H1 (cell line): ENCODE results near the gene ABI2. TPM values are rescaled to one million over a fixed set of nuclear protein-coding genes. Genes with fewer than 3 reads are reported as not detected.

Experiments
- CTCF ChIA-PET: fragments of 300-600 bp; sonication (Branson Sonifier 250); formaldehyde crosslinking; loops from one replicate; lab custom pipeline; 2021; ENCODE audit not compliant: partially characterized antibody; lab: Charles Lee
- POLR2A ChIA-PET: fragments of 300-600 bp; sonication (Branson Sonifier 250); formaldehyde crosslinking; loops from one replicate; lab custom pipeline; 2021; ENCODE audit warnings: inconsistent platforms; ENCODE audit not compliant: partially characterized antibody; lab: Charles Lee
- DNase-seq, 2 experiments: peaks; one replicate each; pipeline versions ENCODE4 v3.0.0 to v3.0.0-alpha.2; 2010 to 2022; ENCODE audit warnings: low spot score in 2 of 2, low read depth in 1 of 2, mixed read lengths in 1 of 2
- FAIRE-seq: peaks from 2 replicates; lab custom pipeline; 2011; peaks lifted over from hg19 to GRCh38; lab: Jason Lieb, UNC
- H2AFZ ChIP-seq: 2 replicates; pipeline ENCODE4 v1.8.1; 2012; ENCODE audit warnings: low read length, inconsistent platforms
- H2AK5ac ChIP-seq: 2 replicates; pipeline ENCODE4 v1.6.1; 2013; ENCODE audit warnings: low read depth, low read length
- H2BK120ac ChIP-seq: replicated peaks from 2 replicates; pipeline ENCODE3; 2013; ENCODE audit warnings: low read depth, low read length, inconsistent platforms
- H2BK12ac ChIP-seq: 2 replicates; pipeline ENCODE4 v1.6.1; 2013; ENCODE audit warnings: low read depth, low read length
- H2BK15ac ChIP-seq: 2 replicates; pipeline ENCODE4 v1.6.1; 2013; ENCODE audit warnings: low read length
- H2BK20ac ChIP-seq: 2 replicates; pipeline ENCODE4 v1.6.1; 2013; ENCODE audit warnings: low read length
- H2BK5ac ChIP-seq: 2 replicates; pipeline ENCODE4 v1.6.1; 2013; ENCODE audit warnings: low read depth, low read length
- H3K14ac ChIP-seq: 2 replicates; pipeline ENCODE4 v1.6.1; 2013; ENCODE audit warnings: inconsistent platforms; ENCODE audit not compliant: insufficient read length
- H3K18ac ChIP-seq: 2 replicates; pipeline ENCODE4 v1.6.1; 2013; ENCODE audit warnings: low read length; ENCODE audit errors: extremely low read depth
- H3K23ac ChIP-seq: 2 replicates; pipeline ENCODE4 v1.6.1; 2013; ENCODE audit warnings: inconsistent platforms; ENCODE audit not compliant: insufficient read length
- H3K23me2 ChIP-seq: 2 replicates; pipeline ENCODE4 v1.6.1; 2013; ENCODE audit warnings: low read depth, low read length
- H3K27ac ChIP-seq: 2 replicates; pipeline ENCODE4 v1.6.1; 2011; ENCODE audit warnings: low read depth, low read length, inconsistent platforms
- H3K27me3 ChIP-seq, 4 experiments: replicated peaks in 1 of 4; 1 replicate in 1 of 4; 2 replicates in 3 of 4; pipeline versions ENCODE4 v1.6.1 to v1.8.1; 2011 to 2013; ENCODE audit warnings: low read length in 3 of 4, mild to moderate bottlenecking in 3 of 4, inconsistent platforms in 2 of 4, mixed read lengths in 2 of 4, moderate library complexity in 1 of 4; ENCODE audit not compliant: control insufficient read depth in 3 of 4, insufficient read depth in 3 of 4; ENCODE audit errors: extremely low read depth in 1 of 4
- H3K36me3 ChIP-seq, 4 experiments: 2 replicates each; pipeline versions ENCODE4 v1.6.1 to v1.8.1; 2011 to 2013; ENCODE audit warnings: mild to moderate bottlenecking in 4 of 4, low read length in 3 of 4, moderate library complexity in 2 of 4, control low read depth in 1 of 4, inconsistent platforms in 1 of 4; ENCODE audit not compliant: insufficient read depth in 4 of 4, control insufficient read depth in 2 of 4
- H3K4ac ChIP-seq: replicated peaks from 2 replicates; pipeline ENCODE3; 2013; ENCODE audit warnings: low read length, low read depth, mixed read lengths, inconsistent platforms; ENCODE audit not compliant: insufficient read length
- H3K4me1 ChIP-seq, 4 experiments: replicated peaks in 1 of 4; 1 replicate in 1 of 4; 2 replicates in 3 of 4; pipeline versions ENCODE4 v1.6.1 to v1.8.1; 2011 to 2013; ENCODE audit warnings: low read length in 3 of 4, inconsistent platforms in 2 of 4, mixed read lengths in 1 of 4; ENCODE audit not compliant: insufficient read depth in 4 of 4, control insufficient read depth in 3 of 4
- H3K4me2 ChIP-seq, 2 experiments: 2 replicates each; pipeline versions ENCODE4 v1.6.1 to v1.8.1; 2011 to 2013; ENCODE audit warnings: low read depth in 2 of 2, low read length in 2 of 2, control low read depth in 1 of 2, inconsistent platforms in 1 of 2, mild to moderate bottlenecking in 1 of 2; ENCODE audit not compliant: insufficient read depth in 1 of 2
- H3K4me3 ChIP-seq, 4 experiments: fragments of 200-600, 300-600 bp in 1 of 4; sonication (generic), shearing (Covaris generic), sonication (Bioruptor Twin) in 1 of 4; 2 replicates each; pipeline versions ENCODE4 v1.5.1 to v1.8.1; 2011 to 2016; ENCODE audit warnings: low read length in 4 of 4, low read depth in 3 of 4, control low read depth in 2 of 4, inconsistent platforms in 2 of 4, mild to moderate bottlenecking in 2 of 4, mixed read lengths in 1 of 4, moderate library complexity in 1 of 4; ENCODE audit not compliant: insufficient read depth in 2 of 4; ENCODE audit errors: extremely low read depth in 1 of 4
- H3K56ac ChIP-seq: replicated peaks from 2 replicates; pipeline ENCODE3; 2013; ENCODE audit warnings: low read depth, mild to moderate bottlenecking, mixed read lengths, low read length, inconsistent platforms; ENCODE audit not compliant: insufficient read length
- H3K79me1 ChIP-seq: 2 replicates; pipeline ENCODE4 v1.6.1; 2013; ENCODE audit warnings: low read depth, low read length, control low read depth
- H3K79me2 ChIP-seq, 2 experiments: 2 replicates each; pipeline versions ENCODE4 v1.6.1 to v1.8.1; 2012 to 2013; ENCODE audit warnings: low read length in 2 of 2, mild to moderate bottlenecking in 2 of 2, inconsistent platforms in 1 of 2; ENCODE audit not compliant: insufficient read depth in 2 of 2, control insufficient read depth in 1 of 2
- H3K9ac ChIP-seq, 4 experiments: replicated peaks in 1 of 4; 1 replicate in 1 of 4; 2 replicates in 3 of 4; pipeline versions ENCODE4 v1.6.1 to v1.8.1; 2011 to 2013; ENCODE audit warnings: low read depth in 3 of 4, low read length in 3 of 4, control low read depth in 2 of 4, mild to moderate bottlenecking in 2 of 4, moderate library complexity in 2 of 4, inconsistent platforms in 1 of 4; ENCODE audit errors: extremely low read depth in 1 of 4
- H3K9me3 ChIP-seq, 2 experiments: 2 replicates each; pipeline versions ENCODE4 v1.6.1 to v1.8.1; 2012 to 2013; ENCODE audit warnings: mild to moderate bottlenecking in 2 of 2, moderate library complexity in 2 of 2, control low read depth in 1 of 2, inconsistent platforms in 1 of 2, low read depth in 1 of 2, low read length in 1 of 2, mixed read lengths in 1 of 2; ENCODE audit not compliant: insufficient read depth in 2 of 2
- H4K20me1 ChIP-seq, 2 experiments: replicated peaks in 1 of 2; 2 replicates each; pipeline versions ENCODE3 to v1.8.1; 2011 to 2013; ENCODE audit warnings: inconsistent platforms in 2 of 2, low read length in 2 of 2, mild to moderate bottlenecking in 1 of 2; ENCODE audit not compliant: insufficient read depth in 2 of 2, control insufficient read depth in 1 of 2
- H4K5ac ChIP-seq: 2 replicates; pipeline ENCODE4 v1.6.1; 2013; ENCODE audit warnings: low read length, low read depth, mixed read lengths, inconsistent platforms; ENCODE audit not compliant: insufficient read length
- H4K8ac ChIP-seq: 2 replicates; pipeline ENCODE4 v1.8.0; 2013; ENCODE audit warnings: mild to moderate bottlenecking, moderate library complexity, low read length, inconsistent platforms; ENCODE audit not compliant: insufficient read depth; ENCODE audit errors: extremely low read depth
- H4K91ac ChIP-seq: replicated peaks from 2 replicates; pipeline ENCODE3; 2013; ENCODE audit warnings: low read length, mixed read lengths, inconsistent platforms; ENCODE audit not compliant: insufficient read length
- CBX5 ChIP-seq: fragments of 300-800, 300-1000 bp; sonication (generic); IDR thresholded peaks from 2 replicates; pipeline ENCODE4 v1.7.1; 2016; ENCODE audit warnings: antibody characterized with exemption, low read length, low read depth
- CBX8 ChIP-seq: fragments of 300-800, 300-1000 bp; sonication (generic); IDR thresholded peaks from 2 replicates; pipeline ENCODE4 v1.7.1; 2016; ENCODE audit warnings: low read depth, low read length, borderline replicate concordance
- CHD1 ChIP-seq: IDR thresholded peaks from 2 replicates; pipeline ENCODE4 v1.6.1; 2012; ENCODE audit warnings: low read depth, low read length, improper control_type of control experiment
- CREB1 ChIP-seq: IDR thresholded peaks from 2 replicates; pipeline ENCODE4 v1.6.1; 2012; ENCODE audit warnings: inconsistent platforms
- FOSL1 ChIP-seq: IDR thresholded peaks from 2 replicates; pipeline ENCODE4 v1.6.1; 2011; ENCODE audit warnings: mild to moderate bottlenecking, low read depth, low read length, moderate library complexity; ENCODE audit not compliant: insufficient read depth
- HDAC2 ChIP-seq, 2 experiments: fragments of 300-600 bp in 1 of 2; sonication (generic) in 1 of 2; IDR thresholded peaks; 2 replicates each; pipeline ENCODE4 v1.6.1; 2011 to 2012; ENCODE audit warnings: low read depth in 2 of 2, low read length in 2 of 2, mild to moderate bottlenecking in 2 of 2, moderate library complexity in 2 of 2, borderline replicate concordance in 1 of 2, inconsistent platforms in 1 of 2
- JUND ChIP-seq: IDR thresholded peaks from 2 replicates; pipeline ENCODE4 v1.6.1; 2011; ENCODE audit warnings: mild to moderate bottlenecking, improper control_type of control experiment, low read length
- POLR2AphosphoS5 ChIP-seq: IDR thresholded peaks from 2 replicates; pipeline ENCODE4 v1.6.1; 2011; ENCODE audit warnings: low read depth, low read length
- RNF2 ChIP-seq: fragments of 200-900, 300-1000 bp; sonication (generic); IDR thresholded peaks from 2 replicates; pipeline ENCODE4 v1.7.1; 2016; ENCODE audit warnings: borderline replicate concordance, low read depth, mild to moderate bottlenecking, antibody characterized with exemption, low read length; ENCODE audit not compliant: poor library complexity, severe bottlenecking; ENCODE audit errors: missing control alignments
- SIRT6 ChIP-seq: IDR thresholded peaks from one replicate; pipeline ENCODE4 v1.7.1; 2012; ENCODE audit warnings: low read length, inconsistent platforms
- SP4 ChIP-seq: IDR thresholded peaks from 2 replicates; pipeline ENCODE4 v1.6.1; 2012; ENCODE audit warnings: low read length, inconsistent platforms
- SUZ12 ChIP-seq: fragments of 200-600 bp; sonication (generic); IDR thresholded peaks from 2 replicates; pipeline ENCODE4 v1.6.1; 2012; ENCODE audit warnings: mild to moderate bottlenecking, inconsistent platforms, low read length, moderate library complexity, mixed read lengths
- YY1 ChIP-seq: IDR thresholded peaks from 2 replicates; pipeline ENCODE4 v1.6.1; 2011; ENCODE audit warnings: low read depth, mild to moderate bottlenecking, low read length
- WGBS, 2 experiments: shearing (Covaris generic) in 1 of 2; methylation state at CpG; one replicate each; pipeline versions ENCODE4 v1.1.6 to v1.1.7; 2013 to 2015; ENCODE audit warnings: low lambda C conversion rate in 2 of 2, mixed read lengths in 2 of 2, inconsistent platforms in 1 of 2, low coverage in 1 of 2, missing lambda C conversion rate in 1 of 2; ENCODE audit not compliant: insufficient replicate concordance in 2 of 2, insufficient coverage in 1 of 2, insufficient read length in 1 of 2; ENCODE audit errors: extremely low coverage in 1 of 2, missing lambda C conversion rate in 1 of 2; 5-methylcytosine and 5-hydroxymethylcytosine counted together
- polyA plus RNA-seq, 7 experiments: library from polyadenylated mRNA; depleted of rRNA in 3 of 7; stranded (reverse) in 5 of 7; unstranded in 2 of 7; fragments of >200 nt in 5 of 7; fragments of 200-250 nt in 2 of 7; gene quantifications; 1 replicate in 5 of 7; 2 replicates in 1 of 7; 4 replicates in 1 of 7; pipeline versions ENCODE4 v1.2.1 to v1.2.3, GENCODE V29; 2011 to 2013; ENCODE audit warnings: missing spikeins in 2 of 7, mixed read lengths in 2 of 7
- total RNA-seq: library from RNA; stranded (reverse); fragmentation: NEBNext Ultra II Directional; extraction: Animal tissue kit (Norgen Biotek cat#: 25700); gene quantifications from 2 replicates; pipeline ENCODE4 v1.2.1, GENCODE V29; 2021

The ABI2 gene
- total and polyA plus RNA-seq, 2 of the 8 experiments (the other 6 are each of a cell fraction or from before 2014, with no cell fraction given), result 62.3 to 118 TPM

GRCh38 chr2:203383038-203383437 is 54.8 kb downstream of the ABI2 start:
- H4K20me1 ChIP-seq, result no peaks in the 10 kb centered on the region
- no peak overlapping the region for H3K27ac ChIP-seq
- CTCF ChIA-PET, result no interaction called here

More at GRCh38 chr2:203383038-203383437, 54.8 kb downstream of the ABI2 start:
- H4K5ac ChIP-seq, result no peak overlapping the region
- H2AK5ac ChIP-seq, result no peak overlapping the region
- no peak overlapping the region for H3K4ac ChIP-seq
- DNase-seq (no peak), FAIRE-seq (no peak)
- peaks cover 0 to 10% (median 2%) of the 10 kb centered on the region in 4 experiments; a peak in 3 of 8 replicates for H3K36me3 ChIP-seq
- H4K91ac ChIP-seq, result no peak overlapping the region
- H2BK15ac ChIP-seq, result no peak overlapping the region
- no peaks in the 10 kb centered on the region for H3K23me2 ChIP-seq
- H2BK120ac ChIP-seq, result no peak overlapping the region
- 0 out of 4 replicates have a peak, but pooled peaks cover 0 to 8% of the 10 kb centered on the region in 2 experiments for H3K79me2 ChIP-seq
- no peak overlapping the region for H2BK20ac ChIP-seq
- H3K9ac ChIP-seq, result no peak overlapping the region
- no peak overlapping the region for H3K14ac ChIP-seq
- no peak overlapping the region for H3K23ac ChIP-seq
- no peak overlapping the region for H3K18ac ChIP-seq
- no peaks in the 10 kb centered on the region for H3K4me1 ChIP-seq
- POLR2A ChIA-PET, result interaction anchor here (1.2 kb wide), 1 partner anchor 748 kb away, joined by 3 read pairs; the partner anchor contains the start of gene FAM117B
- H2AFZ ChIP-seq, result no peak overlapping the region
- TF ChIP-seq FOSL1 (no peak), SP4 (no peak), RNF2 (no peak), SIRT6 (no peak), POLR2AphosphoS5 (no peak), JUND (no peak), CBX8 (no peak), CBX5 (no peak), SUZ12 (no peak), YY1 (no peak), CREB1 (no peak), HDAC2 (IDR thresholded peaks at IDR 0.05; ENCODE audit: borderline replicate concordance in 1 of 2, low read depth in 2 of 2, low read length in 2 of 2) (no peak), CHD1 (no peak)
- no peak overlapping the region for H2BK12ac ChIP-seq
- no peaks in the 10 kb centered on the region for H3K27me3 ChIP-seq
- 100% methylated on average over 1 of the region's 1 CpG; no CpG with 5 or more reads in 1 of the 2 experiments for WGBS, 2 experiments
- H4K8ac ChIP-seq, result no peak overlapping the region
- no peaks in the 10 kb centered on the region for H3K9me3 ChIP-seq
- H3K79me1 ChIP-seq, result no peaks in the 10 kb centered on the region
- no peak overlapping the region for H3K4me3 ChIP-seq
- H2BK5ac ChIP-seq, result no peak overlapping the region
- H3K4me2 ChIP-seq, result no peak overlapping the region
- no peak overlapping the region for H3K56ac ChIP-seq
